NOMO-1 treated with dmso at 0.1 percent for 144 hours (cell line): Measurements from ENCODE around the gene INPP5D.
A peak's percentile ranks its signal among the peaks of the same experiment; 100 is the strongest.
"Not testable (repeated sequence)": the region's sequence is repeated elsewhere in the genome, so short reads cannot be mapped to it uniquely, and the experiment has no call there.

Source experiments
- DNase-seq: peaks from one replicate; lab custom pipeline; 2025; ENCODE audit not compliant: unreplicated experiment; lab: John Stamatoyannopoulos, UW

Gene INPP5D

DNA sequence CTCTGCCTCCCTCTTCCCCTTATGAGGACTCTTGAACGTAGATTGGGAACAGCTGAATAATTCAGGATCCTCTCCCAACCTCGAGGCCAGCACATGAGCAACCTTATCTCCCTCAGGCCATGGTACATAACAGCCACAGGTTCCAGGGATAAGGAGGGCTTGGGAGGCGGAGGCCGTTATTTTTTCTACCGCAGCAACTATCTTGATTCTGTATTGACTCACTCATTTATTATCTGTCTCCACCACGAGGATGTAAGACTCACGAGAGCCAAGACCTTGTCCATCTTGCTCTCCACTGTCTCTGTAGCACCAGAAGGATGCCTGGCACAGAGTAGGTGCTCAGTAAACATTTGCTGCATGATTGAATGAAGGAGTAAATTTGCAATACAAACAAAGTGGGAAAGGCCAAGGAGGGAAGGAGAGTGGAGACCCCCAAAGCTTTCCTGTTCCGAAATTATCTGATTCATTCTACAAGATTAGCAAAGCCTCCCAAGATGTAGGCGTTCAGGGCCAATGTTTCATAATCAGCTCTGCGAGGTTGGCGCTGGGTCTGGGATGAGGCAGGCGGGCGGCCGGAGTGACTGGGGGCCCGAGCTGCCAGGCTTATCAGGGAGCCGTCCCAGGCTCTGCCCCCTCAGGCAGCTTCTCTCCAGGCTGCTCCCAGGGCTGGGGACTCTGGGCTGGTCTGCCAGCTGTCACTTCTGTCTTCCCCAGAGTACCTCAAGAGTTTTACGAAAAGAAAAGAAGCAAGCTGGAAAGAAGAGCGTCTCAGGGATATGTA lies 31.6 kb downstream of the INPP5D start:
- no peak for DNase-seq

DNA sequence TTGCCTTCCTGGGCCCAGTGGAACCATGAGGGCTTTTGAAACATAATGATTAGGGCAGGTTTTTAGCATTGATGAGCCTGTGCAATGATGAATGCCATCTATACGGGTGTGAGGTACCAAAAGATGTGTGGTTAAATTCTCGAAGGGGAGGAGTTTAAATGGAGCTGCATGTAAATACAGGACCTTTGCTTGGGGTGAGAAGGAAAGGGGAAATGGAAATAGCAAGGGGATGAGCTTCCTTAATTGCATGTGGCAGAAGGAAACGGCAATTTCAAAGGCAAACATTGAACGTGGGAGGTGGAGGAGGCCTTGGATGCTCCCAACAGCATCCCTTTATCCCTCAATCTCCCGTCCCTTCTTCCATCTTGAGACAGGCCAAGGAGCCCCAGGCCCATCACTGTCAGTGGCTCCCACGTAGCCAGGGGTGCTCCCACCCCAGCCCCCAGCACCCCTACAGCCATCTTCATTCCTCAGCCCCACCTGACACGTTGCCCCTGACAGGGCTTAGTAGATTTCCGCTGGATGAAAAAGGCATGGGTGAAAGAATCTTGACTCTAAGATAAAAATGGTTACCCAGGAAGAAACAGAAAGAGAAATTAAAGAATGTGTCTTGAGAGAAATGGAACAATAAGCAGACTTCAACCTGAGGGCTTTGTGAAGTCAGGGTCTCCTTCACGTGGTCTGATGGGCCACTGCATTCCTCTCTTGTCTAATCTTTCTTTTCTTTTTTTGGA lies 32.5 kb downstream of the INPP5D start:
- DNase-seq = peak; percentile 73

DNA sequence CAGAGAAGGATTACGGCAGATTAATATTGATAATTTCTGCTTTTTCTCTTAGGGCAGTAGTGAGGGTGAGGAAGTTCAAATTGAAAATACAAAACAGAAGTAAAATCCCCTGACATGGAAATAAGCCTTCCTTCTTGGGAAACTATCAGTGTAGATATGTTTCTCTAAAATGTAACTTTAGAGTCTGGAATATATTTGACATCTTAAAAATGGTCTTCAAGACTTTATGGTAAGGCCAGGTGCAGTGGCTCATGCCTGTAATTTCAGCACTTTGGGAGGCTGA lies 33.0 kb downstream of the INPP5D start:
- DNase-seq = no peak

DNA sequence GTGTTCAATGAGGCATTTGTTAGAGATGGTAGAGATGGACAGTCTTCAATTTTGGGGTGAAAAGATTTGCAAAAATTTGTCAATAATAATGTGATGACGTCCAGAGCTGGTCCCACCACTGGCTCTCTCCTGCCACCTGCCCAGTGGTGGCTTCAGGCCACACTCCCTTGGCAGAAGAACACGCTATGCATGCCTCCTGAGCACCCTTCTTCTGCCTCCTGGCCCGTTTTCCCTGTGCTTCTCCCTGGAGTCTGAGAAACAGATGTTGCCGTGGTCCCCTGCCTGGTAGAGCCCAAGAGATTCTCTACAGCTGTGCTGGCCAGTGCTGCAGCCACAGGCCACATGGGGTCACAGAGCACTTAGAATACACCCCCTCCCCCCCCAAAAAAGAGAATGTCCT lies 33.6 kb downstream of the INPP5D start:
- DNase-seq = no peak

DNA sequence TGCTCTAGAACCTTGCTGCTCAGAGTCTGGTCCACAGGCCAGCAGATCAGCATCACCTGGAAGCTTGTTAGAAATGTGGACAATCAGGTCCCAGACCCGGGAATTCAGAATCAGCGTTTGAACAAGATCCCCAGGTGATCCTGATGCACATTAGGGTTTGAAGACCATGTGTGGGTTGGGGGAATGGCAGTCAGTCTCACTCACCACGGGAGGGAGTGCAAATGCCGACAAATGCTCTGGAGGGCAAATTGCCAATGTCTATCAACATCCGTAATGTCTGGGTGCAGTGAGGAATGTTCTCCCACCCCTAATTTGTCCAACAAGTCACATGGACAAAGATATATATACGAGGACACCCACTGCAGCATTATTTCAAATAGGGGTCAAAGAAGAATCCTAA lies 34.5 kb downstream of the INPP5D start:
- no peak for DNase-seq

DNA sequence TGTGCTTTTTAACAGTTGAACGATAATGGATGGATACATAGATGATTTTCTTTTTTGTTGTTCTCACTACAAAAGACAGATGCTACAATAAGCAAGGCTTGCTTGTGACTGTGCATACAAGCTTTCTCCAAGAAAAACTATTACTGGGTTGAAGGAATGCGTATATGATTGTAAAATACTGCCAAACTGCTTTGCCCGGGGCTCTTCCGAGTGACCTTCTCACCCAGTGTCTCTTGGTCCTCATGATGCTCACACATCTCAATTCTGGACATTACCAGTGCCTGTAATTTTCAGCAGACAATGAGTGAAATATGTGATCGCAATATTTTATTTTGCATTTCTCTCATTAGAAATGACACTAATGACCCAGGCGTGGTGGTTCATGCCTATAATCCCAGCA lies 35.9 kb downstream of the INPP5D start:
- no peak for DNase-seq

DNA sequence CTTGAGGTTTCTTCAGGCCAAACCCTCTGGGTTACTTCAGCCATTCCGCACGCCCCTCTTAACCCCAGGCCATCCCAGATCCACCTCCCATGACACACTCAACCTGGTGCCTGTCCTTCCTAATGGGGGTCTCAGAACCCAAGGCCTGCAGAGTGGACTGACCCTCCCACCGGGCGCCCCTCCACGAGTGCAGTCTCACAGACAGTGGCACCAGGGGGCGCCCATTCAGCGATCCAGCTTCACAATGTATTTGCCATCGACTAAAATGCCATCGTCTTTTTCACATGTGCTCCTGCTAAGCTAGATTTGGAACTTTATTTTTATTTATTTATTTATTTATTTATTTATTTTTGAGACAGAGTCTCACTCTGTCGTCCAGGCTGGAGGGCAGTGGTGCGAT lies 38.5 kb downstream of the INPP5D start:
- DNase-seq = no peak

DNA sequence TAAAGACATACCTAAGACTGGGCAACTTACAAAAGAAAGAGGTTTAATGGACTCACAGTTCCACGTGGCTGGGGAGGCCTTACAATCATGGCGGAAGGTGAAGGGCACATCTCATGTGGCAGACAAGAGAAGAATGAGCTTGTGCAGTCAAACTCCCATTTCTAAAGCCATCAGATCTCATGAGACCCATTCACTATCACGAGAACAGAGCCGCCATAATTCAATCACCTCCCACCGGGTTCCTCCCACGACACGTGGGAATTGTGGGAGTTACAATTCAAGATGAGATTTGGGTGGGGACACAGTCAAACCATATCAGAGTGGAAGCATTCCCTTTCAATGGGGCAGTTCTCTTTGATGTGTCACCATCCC lies 39.7 kb downstream of the INPP5D start:
- not testable (repeated sequence) for DNase-seq

DNA sequence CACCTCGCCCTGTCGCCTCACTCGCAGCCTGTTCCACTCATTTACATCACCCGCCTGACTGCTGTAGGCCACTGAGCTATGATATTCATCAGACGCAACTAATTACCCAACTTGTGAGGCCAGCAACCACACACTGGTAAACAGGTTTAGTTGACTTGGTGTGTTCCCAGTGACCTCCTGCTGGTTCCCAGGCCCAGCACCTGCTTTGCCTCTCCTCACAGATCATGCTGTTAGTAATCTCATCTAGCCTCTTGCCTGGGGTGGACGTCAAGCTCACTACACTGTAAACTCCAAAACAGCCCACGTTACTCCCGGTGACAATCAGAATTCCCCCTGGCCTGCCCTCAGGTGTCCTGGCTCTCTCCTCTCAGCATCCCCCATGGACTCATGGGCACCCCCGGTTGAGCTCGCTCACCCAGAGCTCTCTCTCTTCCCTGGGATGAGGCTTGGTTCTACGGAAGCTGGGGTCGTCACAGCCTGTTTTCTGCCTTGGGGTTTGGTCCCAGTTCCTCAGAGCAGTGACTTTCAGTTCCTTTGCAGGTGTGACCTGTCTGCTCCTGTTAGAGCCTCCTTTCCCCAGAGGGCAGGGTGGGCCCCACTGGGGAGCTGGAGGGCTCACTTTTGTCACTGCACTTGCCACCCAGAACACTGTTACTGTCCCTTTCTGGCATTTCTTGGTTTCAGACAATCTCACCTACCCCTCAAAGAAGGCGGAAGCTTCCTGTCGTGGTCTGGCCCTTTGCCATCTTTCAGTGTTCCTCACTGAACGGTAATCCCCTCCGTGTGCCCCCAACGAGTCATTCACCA lies 40.3 kb downstream of the INPP5D start:
- no peak for DNase-seq

DNA sequence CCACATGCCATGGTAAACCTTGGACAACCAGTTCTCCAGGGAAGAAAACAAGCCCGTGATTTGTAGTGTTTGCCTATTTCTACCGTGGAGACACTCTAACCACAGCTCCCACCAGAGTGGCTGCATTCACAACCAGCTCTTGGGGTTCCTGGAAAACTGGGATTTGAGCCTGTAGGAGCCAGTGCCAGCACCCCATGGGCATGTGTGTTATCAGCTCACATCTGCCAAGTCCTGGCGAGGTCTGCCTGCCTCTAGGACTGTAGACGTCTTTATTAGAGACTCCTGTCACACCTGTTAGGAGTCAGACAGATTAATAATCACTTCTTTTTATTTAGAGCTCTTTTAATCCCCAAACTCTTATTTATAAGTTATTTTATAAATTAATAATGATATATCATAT lies 41.0 kb downstream of the INPP5D start:
- DNase-seq = no peak

DNA sequence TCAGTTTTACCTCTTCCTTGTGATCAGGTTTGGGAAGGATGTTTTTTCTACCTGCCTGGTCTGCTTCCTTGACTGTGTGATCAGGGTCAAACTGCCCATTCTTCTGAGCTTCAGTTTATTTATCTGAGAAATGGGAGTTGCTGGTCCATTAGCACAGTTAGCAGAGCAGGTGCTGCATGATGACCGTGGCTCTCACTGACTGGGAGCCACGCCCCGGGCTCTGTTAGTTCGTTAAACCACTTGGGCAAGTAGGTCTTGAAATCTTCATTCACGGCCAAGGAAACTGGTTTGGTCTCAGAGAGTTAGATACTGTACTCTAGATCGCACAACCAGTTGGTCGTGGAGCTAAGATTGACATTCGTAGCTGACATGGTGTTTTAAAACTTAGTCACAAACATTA lies 41.7 kb downstream of the INPP5D start:
- no peak for DNase-seq

DNA sequence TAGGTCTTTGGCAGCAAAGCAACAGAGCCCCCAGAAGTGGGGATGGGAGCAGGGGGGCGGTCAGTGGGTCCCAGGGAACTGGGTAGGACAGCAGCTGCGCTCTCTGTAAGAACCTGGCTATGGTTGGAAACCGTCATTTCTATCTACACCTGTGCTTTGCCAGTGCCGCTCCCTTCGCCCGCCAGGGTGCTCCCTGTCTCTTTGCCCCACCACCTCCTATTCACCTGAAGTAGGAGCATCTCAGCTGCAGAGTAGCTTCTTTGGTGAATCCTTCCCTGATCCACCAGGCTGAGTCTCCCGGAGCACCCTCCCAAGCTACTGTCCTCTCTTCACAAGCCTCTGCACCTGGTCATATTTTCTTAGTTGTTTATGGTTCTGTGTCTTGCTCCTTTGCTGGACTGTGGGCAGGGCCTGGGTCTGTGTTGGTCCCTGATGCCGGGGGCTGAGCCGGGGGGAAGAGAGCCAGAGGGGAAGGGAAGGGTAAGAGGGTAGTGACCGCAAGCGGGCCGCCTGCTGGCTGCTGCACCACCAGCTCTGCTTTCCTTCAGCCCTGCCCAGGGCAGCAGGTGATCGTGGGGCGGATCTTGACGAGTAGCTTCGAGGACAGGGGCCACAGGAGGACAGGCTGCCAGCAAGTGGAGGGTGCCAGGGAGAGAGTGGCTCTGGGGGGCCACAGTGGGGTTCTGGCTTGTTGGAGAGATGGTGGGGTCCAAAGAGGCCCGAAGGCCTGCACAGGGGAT lies 45.2 kb downstream of the INPP5D start:
- DNase-seq = no peak

DNA sequence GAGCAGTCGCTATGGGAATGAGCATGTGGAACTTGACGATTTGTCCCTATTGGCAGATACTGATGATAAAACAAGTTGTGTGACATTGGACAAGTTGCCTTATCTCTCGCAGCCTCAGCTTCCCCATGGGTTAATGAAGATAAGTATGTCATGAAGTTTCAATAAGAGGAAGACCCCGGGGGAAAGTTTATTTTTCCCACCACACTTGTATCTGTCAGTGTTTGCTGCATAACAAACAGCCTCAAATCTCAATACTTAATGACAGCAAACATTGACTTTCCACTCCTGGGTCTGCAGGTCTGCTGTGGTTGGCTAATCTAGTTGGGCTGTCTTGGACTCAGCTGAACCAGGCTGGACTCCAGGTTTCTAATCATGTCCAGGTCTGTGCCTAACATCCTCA lies 45.8 kb downstream of the INPP5D start:
- DNase-seq = no peak

DNA sequence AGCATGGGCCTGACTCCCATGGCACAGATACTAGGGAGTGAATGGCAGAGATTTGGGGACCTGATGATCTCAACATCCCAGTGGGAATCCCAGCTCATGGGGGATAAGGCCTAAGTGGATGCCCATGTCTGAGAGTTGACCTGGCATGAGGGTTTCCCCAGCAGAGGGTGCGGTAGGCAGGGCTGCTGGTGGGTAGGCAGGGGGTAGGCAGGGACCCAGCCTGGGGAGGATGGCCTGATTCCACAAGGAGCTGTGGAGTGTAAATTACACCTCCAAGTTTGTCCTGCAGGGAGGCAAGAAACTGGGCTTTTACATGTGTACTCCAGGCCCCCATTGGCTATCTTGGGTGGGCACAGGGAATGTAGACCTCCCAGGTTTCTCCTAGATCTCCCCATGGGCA lies 46.9 kb downstream of the INPP5D start:
- no peak for DNase-seq

DNA sequence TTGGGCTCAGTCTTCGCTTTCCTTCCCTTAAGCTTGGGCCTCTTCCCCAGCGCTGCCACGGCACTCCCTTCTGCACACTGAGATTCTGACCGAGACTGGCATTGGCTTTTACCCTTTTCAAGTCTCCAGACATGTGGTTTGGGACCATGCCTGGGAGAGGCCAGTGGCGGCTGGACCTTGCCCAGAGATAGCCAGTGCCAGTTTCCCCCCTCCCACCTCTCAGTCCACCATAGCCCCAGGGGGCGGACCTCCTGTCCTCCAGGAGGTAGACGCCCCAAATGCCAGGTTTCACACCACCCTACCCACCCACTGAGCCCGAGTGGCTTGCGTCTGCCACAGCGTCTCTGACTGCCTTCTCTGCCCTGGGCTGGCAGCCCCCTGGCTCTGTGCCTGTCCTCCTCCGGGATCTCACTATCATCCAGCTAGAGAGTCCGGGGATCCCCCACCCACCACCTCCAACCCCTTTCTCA lies 47.7 kb downstream of the INPP5D start:
- DNase-seq = no peak

DNA sequence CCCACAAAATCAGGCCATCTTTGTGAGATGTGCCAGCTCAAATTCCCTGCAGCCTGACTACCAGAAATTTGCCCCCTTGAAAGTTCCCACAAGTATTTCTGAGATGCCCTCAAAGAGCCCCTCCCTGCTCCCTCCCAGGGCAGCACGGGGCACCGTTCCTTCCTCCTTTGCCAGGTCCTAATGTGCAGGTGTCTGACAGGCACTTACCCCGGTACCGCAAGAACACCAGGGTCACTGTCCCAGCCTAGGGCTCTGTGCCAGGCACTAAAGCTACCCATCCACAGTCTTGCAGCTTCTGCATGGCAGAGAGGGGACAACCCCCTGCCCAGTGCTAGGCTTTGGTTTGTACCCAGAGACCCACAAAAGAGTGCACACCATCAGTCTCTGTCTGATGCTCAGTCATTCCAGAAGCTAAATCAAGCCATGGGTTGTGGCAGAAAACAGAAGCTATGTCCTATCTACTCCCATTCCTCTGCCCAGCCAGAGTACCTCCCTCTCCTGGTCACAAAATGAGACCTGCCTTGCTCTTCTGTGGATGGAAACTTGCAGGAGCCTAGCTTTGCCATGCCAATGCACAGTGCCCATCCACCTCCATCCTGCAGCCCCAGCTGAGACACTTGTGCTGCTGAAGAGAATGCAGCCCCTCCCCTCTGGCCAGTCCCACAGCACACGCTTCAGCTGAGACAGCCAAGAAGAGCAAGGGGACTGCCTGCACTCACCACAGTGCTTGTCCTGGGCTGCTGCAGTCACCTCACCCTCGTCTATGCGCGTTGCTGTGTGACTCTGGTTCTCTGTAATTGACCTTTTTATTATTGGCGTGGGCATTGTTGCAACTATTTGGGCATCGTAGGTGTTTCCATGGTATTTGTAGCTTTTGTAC lies 48.7 kb downstream of the INPP5D start:
- DNase-seq = no peak

DNA sequence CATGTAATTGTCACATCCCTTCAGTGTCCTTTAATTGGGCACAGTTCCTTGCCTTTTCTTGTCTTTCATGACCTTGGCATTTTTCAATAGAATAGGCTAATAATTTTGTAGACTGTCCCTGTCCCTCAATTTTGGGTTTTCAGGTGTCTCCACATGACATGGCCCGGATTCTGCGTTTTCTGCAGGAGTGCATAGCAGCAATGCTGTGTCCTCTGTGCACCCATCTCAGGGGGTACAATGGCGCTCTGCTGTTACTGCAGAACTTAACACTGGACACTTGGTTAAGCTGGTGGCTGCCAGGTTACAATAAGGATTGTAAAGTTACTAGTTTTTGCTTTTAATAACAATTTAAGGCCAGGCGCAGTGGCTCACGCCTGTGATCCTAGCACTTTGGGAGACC lies 51.3 kb downstream of the INPP5D start:
- DNase-seq = no peak

DNA sequence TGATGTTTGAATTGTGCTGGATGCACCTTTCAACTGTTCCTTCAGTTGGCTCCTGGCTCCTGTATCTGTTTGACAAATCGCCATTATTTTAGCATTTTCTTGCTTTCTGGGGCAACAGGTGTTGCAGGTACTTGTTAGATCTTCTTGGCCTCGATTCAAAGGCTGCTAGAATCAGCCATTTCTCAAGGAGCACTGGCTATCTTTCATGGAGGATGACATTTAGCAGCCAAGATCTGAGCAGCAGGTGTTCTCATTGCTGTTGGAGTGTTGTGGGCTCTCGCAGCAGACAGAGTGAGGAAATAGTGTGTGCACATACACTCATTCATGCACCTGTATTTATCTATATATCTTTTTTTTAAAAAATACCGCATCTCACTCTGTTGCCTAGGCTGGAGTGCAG lies 52.2 kb downstream of the INPP5D start:
- no peak for DNase-seq

DNA sequence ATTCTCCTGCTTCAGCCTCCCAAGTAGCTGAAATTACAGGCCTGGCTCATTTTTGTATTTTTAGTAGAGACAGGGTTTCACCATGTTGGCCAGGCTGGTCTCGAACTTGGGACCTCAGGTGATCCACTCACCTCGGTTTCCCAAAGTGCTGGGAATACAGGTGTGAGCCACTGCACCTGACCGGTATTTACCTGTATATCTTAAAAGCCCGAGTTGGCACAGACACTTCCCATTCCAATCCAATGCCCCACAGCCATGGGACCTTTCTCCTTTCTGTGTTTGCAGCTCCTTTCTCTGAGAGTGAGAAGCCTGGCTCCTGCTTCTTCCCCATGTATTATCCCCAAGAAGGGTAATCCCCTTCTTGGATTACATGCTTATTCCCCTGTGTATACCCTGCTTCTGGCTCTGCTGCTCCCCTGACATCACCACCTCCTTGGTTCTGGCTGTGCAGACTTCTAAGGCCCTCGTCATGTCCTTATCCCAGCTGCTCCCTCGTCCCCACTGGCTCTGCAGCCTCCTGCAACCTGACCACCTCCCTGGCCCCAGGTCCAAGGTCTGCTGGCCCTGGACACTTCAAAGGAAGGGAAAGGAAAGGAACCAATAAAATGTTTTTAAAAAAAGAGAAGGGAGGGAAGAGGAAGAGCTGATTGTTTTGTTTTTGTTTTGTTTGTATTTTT lies 52.8 kb downstream of the INPP5D start:
- no peak for DNase-seq

DNA sequence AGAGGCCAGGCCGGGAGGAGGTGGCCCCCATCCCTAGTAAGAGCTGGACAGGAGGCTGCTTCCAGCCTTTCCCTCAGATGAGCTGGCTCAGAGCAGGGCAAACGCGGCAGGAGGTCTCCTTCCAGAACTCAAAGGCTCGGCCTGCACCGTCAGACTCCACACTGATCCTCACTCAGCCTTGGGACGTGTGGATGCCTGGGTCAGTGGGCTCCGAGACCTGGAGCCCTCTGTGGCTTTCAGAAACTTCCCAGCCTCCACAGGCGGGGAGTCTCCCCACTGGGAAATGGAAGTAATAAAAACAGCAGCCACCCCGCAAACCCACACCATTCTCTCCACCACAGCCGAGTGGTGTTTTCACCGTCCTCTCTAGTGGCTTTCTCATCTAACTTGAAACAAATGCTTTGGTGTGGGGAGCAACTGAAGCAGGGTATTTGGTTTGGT lies 54.3 kb downstream of the INPP5D start:
- DNase-seq = no peak
